CD8-positive, alpha-beta memory T cell (primary cell): Measurements from ENCODE around the gene CYS1. TPM values are rescaled to one million over a fixed set of nuclear protein-coding genes. Genes with fewer than 3 reads are reported as not detected.
"Not testable (repeated sequence)": the region's sequence is repeated elsewhere in the genome, so short reads cannot be mapped to it uniquely, and the experiment has no call there.

Experiments
- CTCF ChIA-PET: fragments of 350-600 bp; sonication (Branson Sonifier 250); formaldehyde crosslinking; loops from one replicate; lab custom pipeline; 2021; ENCODE audit warnings: antibody characterized with exemption; lab: Charles Lee
- POLR2A ChIA-PET: fragments of 350-600 bp; sonication (Branson Sonifier 250); formaldehyde crosslinking; loops from one replicate; lab custom pipeline; 2021; ENCODE audit warnings: antibody characterized with exemption; lab: Charles Lee
- DNase-seq, 5 donors: peaks; one replicate each; pipeline versions ENCODE4 v3.0.0 to v3.0.0-alpha.2; 2020 to 2022; ENCODE audit warnings: mixed read lengths in 1 of 5
- H3K27ac ChIP-seq: one replicate; pipeline ENCODE4 v1.7.0; 2013; ENCODE audit warnings: low read depth, mild to moderate bottlenecking, low read length, moderate library complexity
- H3K27me3 ChIP-seq: 2 replicates; pipeline ENCODE4 v1.7.0; 2013; ENCODE audit warnings: low read length, mild to moderate bottlenecking; ENCODE audit not compliant: insufficient read depth, poor library complexity, severe bottlenecking
- H3K36me3 ChIP-seq: 2 replicates; pipeline ENCODE4 v1.7.0; 2013; ENCODE audit warnings: mild to moderate bottlenecking, low read length, moderate library complexity; ENCODE audit not compliant: insufficient read depth
- H3K4me1 ChIP-seq: 2 replicates; pipeline ENCODE4 v1.7.0; 2013; ENCODE audit warnings: mild to moderate bottlenecking, low read length, moderate library complexity; ENCODE audit not compliant: insufficient read depth
- H3K4me3 ChIP-seq: 2 replicates; pipeline ENCODE4 v1.7.0; 2013; ENCODE audit warnings: mild to moderate bottlenecking, low read length
- H3K9me3 ChIP-seq: 2 replicates; pipeline ENCODE4 v1.7.0; 2013; ENCODE audit warnings: mild to moderate bottlenecking, low read length
- H3K27ac Mint-ChIP-seq, 8 donors: one replicate each; pipeline ENCODE4 v1.8.0; 2020 to 2021; ENCODE audit warnings: mixed read lengths in 8 of 8, mild to moderate bottlenecking in 6 of 8, inconsistent platforms in 3 of 8, moderate library complexity in 3 of 8
- H3K27me3 Mint-ChIP-seq, 2 donors: one replicate each; pipeline ENCODE4 v1.8.0; 2020 to 2021; ENCODE audit warnings: mixed read lengths in 2 of 2, mild to moderate bottlenecking in 1 of 2, moderate library complexity in 1 of 2
- H3K36me3 Mint-ChIP-seq, 3 donors: one replicate each; pipeline ENCODE4 v1.8.0; 2020 to 2021; ENCODE audit warnings: mixed read lengths in 3 of 3, inconsistent platforms in 1 of 3, mild to moderate bottlenecking in 1 of 3
- H3K4me1 Mint-ChIP-seq, 3 donors: one replicate each; pipeline ENCODE4 v1.8.0; 2020 to 2021; ENCODE audit warnings: mixed read lengths in 3 of 3, inconsistent platforms in 1 of 3, mild to moderate bottlenecking in 1 of 3
- H3K4me3 Mint-ChIP-seq, 7 donors: one replicate each; pipeline ENCODE4 v1.8.0; 2020 to 2021; ENCODE audit warnings: mixed read lengths in 7 of 7, mild to moderate bottlenecking in 6 of 7, moderate library complexity in 4 of 7, inconsistent platforms in 2 of 7
- H3K9me3 Mint-ChIP-seq, 5 donors: one replicate each; pipeline ENCODE4 v1.8.0; 2020 to 2022; ENCODE audit warnings: mixed read lengths in 5 of 5, mild to moderate bottlenecking in 3 of 5, moderate library complexity in 2 of 5, inconsistent platforms in 1 of 5
- polyA plus RNA-seq: library from polyadenylated mRNA; unstranded; fragments of 300-500 nt; fragmentation: Illumina TruSeq; gene quantifications from one replicate; pipeline ENCODE4 v1.2.3, GENCODE V29; 2021
- total RNA-seq, 2 experiments: library from RNA; stranded (reverse); gene quantifications; one replicate each; pipeline ENCODE4 v1.2.3, GENCODE V29; 2021

CYS1 gene
- total and polyA plus RNA-seq, 3 experiments from 2014 or later = 0.07 to 0.20 (median 0.09) TPM

DNA sequence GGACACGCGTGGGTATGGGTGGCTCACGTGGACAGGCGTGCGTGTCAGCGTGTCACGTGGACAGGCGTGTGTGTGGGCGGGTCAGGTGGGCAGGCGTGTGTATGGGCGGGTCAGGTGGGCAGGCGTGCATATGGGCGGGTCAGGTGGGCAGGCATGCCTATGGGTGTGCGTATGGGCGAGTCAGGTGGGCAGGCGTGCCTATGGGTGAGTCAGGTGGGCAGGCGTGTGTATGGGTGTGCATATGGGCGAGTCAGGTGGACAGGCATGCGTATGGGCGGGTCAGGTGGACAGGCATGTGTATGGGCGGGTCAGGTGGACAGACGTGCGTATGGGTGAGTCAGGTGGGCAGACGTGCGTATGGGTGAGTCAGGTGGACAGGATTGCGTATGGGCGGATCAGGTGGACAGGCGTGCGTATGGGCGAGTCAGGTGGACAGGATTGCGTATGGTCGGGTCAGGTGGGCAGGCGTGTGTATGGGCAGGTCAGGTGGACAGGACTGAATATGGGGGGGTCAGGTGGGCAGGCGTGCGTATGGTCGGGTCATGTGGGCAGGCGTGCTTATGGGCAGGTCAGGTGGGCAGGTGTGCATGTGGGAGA lies 67.7 kb downstream of the CYS1 start:
- POLR2A ChIA-PET, H3K36me3 ChIP-seq, H3K9me3 ChIP-seq, CTCF ChIA-PET, H3K27me3 ChIP-seq, DNase-seq, H3K4me1 Mint-ChIP-seq, H3K9me3 Mint-ChIP-seq, H3K27ac Mint-ChIP-seq, H3K27ac ChIP-seq, H3K4me3 Mint-ChIP-seq, H3K4me3 ChIP-seq, H3K36me3 Mint-ChIP-seq, H3K4me1 ChIP-seq: not testable (repeated sequence)
- H3K27me3 Mint-ChIP-seq = peaks cover 5 to 29% of the 10 kb centered on the region in 2 donors

- H3K4me3 Mint-ChIP-seq, POLR2A ChIA-PET, H3K4me1 ChIP-seq: not testable (repeated sequence)
Measured at GRCh38 chr2:10011606-10012325, 68.4 kb downstream of the CYS1 start.

GRCh38 chr2:10010861-10011605 lies 69.2 kb downstream of the CYS1 start:
- H3K36me3 Mint-ChIP-seq, DNase-seq, H3K9me3 ChIP-seq, H3K9me3 Mint-ChIP-seq, H3K4me3 ChIP-seq, CTCF ChIA-PET, H3K27ac Mint-ChIP-seq, H3K4me3 Mint-ChIP-seq, H3K4me1 ChIP-seq, H3K27me3 ChIP-seq, H3K27ac ChIP-seq, H3K36me3 ChIP-seq, POLR2A ChIA-PET, H3K4me1 Mint-ChIP-seq: not testable (repeated sequence)
- peaks cover 7 to 29% of the 10 kb centered on the region in 2 donors for H3K27me3 Mint-ChIP-seq

More at GRCh38 chr2:10011606-10012325, 68.4 kb downstream of the CYS1 start:
- H3K9me3 Mint-ChIP-seq, H3K36me3 ChIP-seq, H3K27ac ChIP-seq, H3K4me3 ChIP-seq, H3K27ac Mint-ChIP-seq, DNase-seq, H3K36me3 Mint-ChIP-seq, H3K27me3 ChIP-seq, H3K4me1 Mint-ChIP-seq, H3K9me3 ChIP-seq, CTCF ChIA-PET: not testable (repeated sequence)
- peaks cover 8 to 29% of the 10 kb centered on the region in 2 donors for H3K27me3 Mint-ChIP-seq

- ChIA-PET CTCF (no interaction called here), POLR2A (no interaction called here)
- Mint-ChIP-seq H3K4me1 (no peaks in the 10 kb centered on the region), H3K27ac (no peak overlapping the region), H3K27me3 (peaks cover 9 to 37% of the 10 kb centered on the region in 2 donors), H3K36me3 (no peaks in the 10 kb centered on the region), H3K4me3 (no peak overlapping the region), H3K9me3 (no peaks in the 10 kb centered on the region)
- Histone ChIP-seq H3K36me3 (no peaks in the 10 kb centered on the region), H3K4me1 (no peaks in the 10 kb centered on the region), H3K27me3 (no peaks in the 10 kb centered on the region), H3K4me3 (no peak overlapping the region), H3K27ac (no peak overlapping the region), H3K9me3 (no peaks in the 10 kb centered on the region)
- no peak for DNase-seq
Measured at GRCh38 chr2:10009811-10010781, 70.1 kb downstream of the CYS1 start.

GRCh38 chr2:10009271-10009810 lies 70.9 kb downstream of the CYS1 start:
- DNase-seq = no peak
- no peaks in the 10 kb centered on the region for H3K4me1 ChIP-seq
- H3K27ac Mint-ChIP-seq = no peak overlapping the region
- no peaks in the 10 kb centered on the region for H3K9me3 Mint-ChIP-seq
- no peaks in the 10 kb centered on the region for H3K36me3 ChIP-seq
- ChIA-PET POLR2A (no interaction called here), CTCF (no interaction called here)
- H3K36me3 Mint-ChIP-seq = no peaks in the 10 kb centered on the region
- H3K4me1 Mint-ChIP-seq = no peaks in the 10 kb centered on the region
- H3K27me3 Mint-ChIP-seq = peaks cover 9 to 37% of the 10 kb centered on the region in 2 donors
- H3K4me3 Mint-ChIP-seq = no peak overlapping the region
- H3K27me3 ChIP-seq = no peaks in the 10 kb centered on the region
- no peaks in the 10 kb centered on the region for H3K9me3 ChIP-seq
- H3K4me3 ChIP-seq = no peak overlapping the region
- H3K27ac ChIP-seq = no peak overlapping the region

- ChIA-PET POLR2A (no interaction called here), CTCF (no interaction called here)
- H3K27ac ChIP-seq = no peak overlapping the region
- Mint-ChIP-seq H3K27me3 (peaks cover 9 to 40% of the 10 kb centered on the region in 2 donors), H3K9me3 (no peaks in the 10 kb centered on the region), H3K36me3 (no peaks in the 10 kb centered on the region), H3K27ac (peak overlapping the region in 1 of 8 donors; percentile 42), H3K4me1 (no peaks in the 10 kb centered on the region), H3K4me3 (no peak overlapping the region)
- H3K4me3 ChIP-seq = no peak overlapping the region
- H3K36me3 ChIP-seq = no peaks in the 10 kb centered on the region
- H3K4me1 ChIP-seq = no peaks in the 10 kb centered on the region
- no peaks in the 10 kb centered on the region for H3K27me3 ChIP-seq
- H3K9me3 ChIP-seq = no peaks in the 10 kb centered on the region
- DNase-seq = no peak
Measured at GRCh38 chr2:10008809-10009176, 71.4 kb downstream of the CYS1 start.

- POLR2A ChIA-PET = no interaction called here
- Mint-ChIP-seq H3K27ac (no peak overlapping the region), H3K4me1 (no peaks in the 10 kb centered on the region), H3K9me3 (no peaks in the 10 kb centered on the region), H3K27me3 (peaks cover 9 to 40% of the 10 kb centered on the region in 2 donors), H3K36me3 (no peaks in the 10 kb centered on the region), H3K4me3 (no peak overlapping the region)
- DNase-seq = no peak
- Histone ChIP-seq H3K4me3 (no peak overlapping the region), H3K9me3 (no peaks in the 10 kb centered on the region), H3K27ac (no peak overlapping the region), H3K27me3 (no peaks in the 10 kb centered on the region), H3K4me1 (no peaks in the 10 kb centered on the region), H3K36me3 (no peaks in the 10 kb centered on the region)
- CTCF ChIA-PET = interaction anchor here (1.0 kb wide), 1 partner anchor 24 kb away, joined by 3 read pairs; no protein-coding TSS in a partner anchor
Measured at GRCh38 chr2:10007921-10008808, 72.0 kb downstream of the CYS1 start.
